K562 (cell line): ENCODE measurements around the gene HNF4A.

Source experiments
- ETV6 ChIP-seq, 3 experiments: fragments of 150-350 bp in 1 of 3; sonication (generic) in 1 of 3; formaldehyde crosslinking in 1 of 3; IDR thresholded peaks; 2 replicates each; pipeline versions ENCODE4 v1.6.1 to v1.8.0; 2014 to 2022; ENCODE audit warnings: borderline replicate concordance in 2 of 3, low read depth in 2 of 3, antibody characterized with exemption in 1 of 3, low read length in 1 of 3, mild to moderate bottlenecking in 1 of 3, missing genetic modification reagents in 1 of 3
- HLTF ChIP-seq: fragments of 450-650 bp; IDR thresholded peaks from 2 replicates; pipeline ENCODE4 v1.6.1; 2016
- JUND ChIP-seq, 2 experiments: IDR thresholded peaks; 2 replicates in 1 of 2; 3 replicates in 1 of 2; pipeline ENCODE4 v1.6.1; 2011; ENCODE audit warnings: borderline replicate concordance in 2 of 2, low read depth in 2 of 2, low read length in 2 of 2, improper control_type of control experiment in 1 of 2, missing biosample characterization in 1 of 2, missing genetic modification characterization in 1 of 2, missing genetic modification reagents in 1 of 2
- PHF21A ChIP-seq: fragments of 450-650 bp; IDR thresholded peaks from 2 replicates; pipeline ENCODE4 v1.6.1; 2017; ENCODE audit warnings: low read depth, borderline replicate concordance
- SAFB2 ChIP-seq: fragments of 200-400 bp; formaldehyde crosslinking; IDR thresholded peaks from 2 replicates; pipeline ENCODE4 v1.6.1; 2018; ENCODE audit warnings: borderline replicate concordance, low read length, low read depth, moderate library complexity; ENCODE audit not compliant: severe bottlenecking
- TF ChIP-seq, protein P1 (sequence below), 2 experiments: fragments of 150-350 bp in 1 of 2; IDR thresholded peaks; 2 replicates each; pipeline ENCODE4 v1.6.1; 2012 to 2016; ENCODE audit warnings: low read depth in 2 of 2, low read length in 2 of 2, mild to moderate bottlenecking in 1 of 2, moderate library complexity in 1 of 2
- TF ChIP-seq, protein P2 (sequence below): fragments of 450-650 bp; IDR thresholded peaks from 2 replicates; pipeline ENCODE4 v1.6.1; 2016; ENCODE audit warnings: antibody characterized with exemption

DNA sequence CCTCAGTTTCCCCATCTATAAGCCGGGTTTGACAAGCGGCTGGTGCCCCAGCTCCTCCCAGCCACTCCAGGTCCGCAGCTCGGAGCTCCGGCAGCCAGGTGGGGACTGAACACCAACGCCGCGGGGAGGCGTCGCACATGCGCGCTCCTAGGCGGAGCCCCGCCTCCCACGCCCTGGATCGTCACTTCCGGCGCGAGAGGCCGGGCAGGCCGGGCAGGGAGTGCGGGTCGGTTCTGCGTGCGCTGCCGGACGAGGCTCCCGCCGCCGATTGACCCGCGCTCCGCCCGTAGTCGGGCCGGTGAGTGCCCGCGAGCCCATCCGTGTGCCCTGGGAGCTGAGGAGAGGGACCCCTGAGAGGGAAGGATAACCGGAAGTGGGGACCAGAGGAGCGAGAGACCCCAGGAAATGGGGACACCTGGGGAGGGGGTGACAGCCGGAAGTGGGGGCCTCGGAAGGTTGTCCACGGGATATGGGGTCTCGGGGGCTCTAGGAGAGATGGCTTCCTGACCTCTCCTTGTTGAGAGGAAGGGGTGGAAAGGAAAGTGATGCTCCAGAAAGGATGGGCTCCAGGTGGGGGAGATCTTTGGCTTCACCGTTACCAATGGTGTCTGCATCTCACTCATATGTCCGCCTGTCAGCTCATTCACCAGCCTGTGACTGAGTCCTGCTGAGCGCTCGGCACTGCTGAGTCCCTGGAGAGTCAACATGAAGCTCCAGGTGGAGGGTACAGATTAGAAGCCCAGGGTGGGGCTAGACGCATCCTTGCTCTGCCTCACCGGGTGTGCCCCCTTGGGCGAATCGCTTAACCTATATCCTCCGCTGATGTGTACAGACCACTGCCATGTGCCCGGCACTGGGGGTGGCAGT is 120.4 kb downstream of the HNF4A start, which contains the start of gene TTPAL:
- TF ChIP-seq, protein P1, sequence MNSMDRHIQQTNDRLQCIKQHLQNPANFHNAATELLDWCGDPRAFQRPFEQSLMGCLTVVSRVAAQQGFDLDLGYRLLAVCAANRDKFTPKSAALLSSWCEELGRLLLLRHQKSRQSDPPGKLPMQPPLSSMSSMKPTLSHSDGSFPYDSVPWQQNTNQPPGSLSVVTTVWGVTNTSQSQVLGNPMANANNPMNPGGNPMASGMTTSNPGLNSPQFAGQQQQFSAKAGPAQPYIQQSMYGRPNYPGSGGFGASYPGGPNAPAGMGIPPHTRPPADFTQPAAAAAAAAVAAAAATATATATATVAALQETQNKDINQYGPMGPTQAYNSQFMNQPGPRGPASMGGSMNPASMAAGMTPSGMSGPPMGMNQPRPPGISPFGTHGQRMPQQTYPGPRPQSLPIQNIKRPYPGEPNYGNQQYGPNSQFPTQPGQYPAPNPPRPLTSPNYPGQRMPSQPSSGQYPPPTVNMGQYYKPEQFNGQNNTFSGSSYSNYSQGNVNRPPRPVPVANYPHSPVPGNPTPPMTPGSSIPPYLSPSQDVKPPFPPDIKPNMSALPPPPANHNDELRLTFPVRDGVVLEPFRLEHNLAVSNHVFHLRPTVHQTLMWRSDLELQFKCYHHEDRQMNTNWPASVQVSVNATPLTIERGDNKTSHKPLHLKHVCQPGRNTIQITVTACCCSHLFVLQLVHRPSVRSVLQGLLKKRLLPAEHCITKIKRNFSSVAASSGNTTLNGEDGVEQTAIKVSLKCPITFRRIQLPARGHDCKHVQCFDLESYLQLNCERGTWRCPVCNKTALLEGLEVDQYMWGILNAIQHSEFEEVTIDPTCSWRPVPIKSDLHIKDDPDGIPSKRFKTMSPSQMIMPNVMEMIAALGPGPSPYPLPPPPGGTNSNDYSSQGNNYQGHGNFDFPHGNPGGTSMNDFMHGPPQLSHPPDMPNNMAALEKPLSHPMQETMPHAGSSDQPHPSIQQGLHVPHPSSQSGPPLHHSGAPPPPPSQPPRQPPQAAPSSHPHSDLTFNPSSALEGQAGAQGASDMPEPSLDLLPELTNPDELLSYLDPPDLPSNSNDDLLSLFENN (IDR thresholded peaks at IDR 0.05; ENCODE audit: low read depth in 2 of 2, low read length in 2 of 2), result peak in 1 of 2 experiments; percentile 63; a peak in 2 of 4 replicates
- TF ChIP-seq SAFB2 (no peak), JUND (IDR thresholded peaks at IDR 0.05; ENCODE audit: borderline replicate concordance, low read depth, low read length) (peak; percentile 51; the same call in 1 of the 2 replicates), JUND (tag; IDR thresholded peaks at IDR 0.05; ENCODE audit: borderline replicate concordance, low read depth, low read length) (no peak; the same call in 2 of the 3 replicates), PHF21A (no peak), HLTF (0 out of 2 replicates have a peak, but pooled peaks have one; percentile 49), ETV6 (IDR thresholded peaks at IDR 0.05; ENCODE audit: borderline replicate concordance in 1 of 2, low read depth in 2 of 2, low read length in 1 of 2) (no peak), ETV6 (CRISPR knock-in tag; IDR thresholded peaks at IDR 0.05; ENCODE audit: borderline replicate concordance) (no peak)
- TF ChIP-seq, protein P2, sequence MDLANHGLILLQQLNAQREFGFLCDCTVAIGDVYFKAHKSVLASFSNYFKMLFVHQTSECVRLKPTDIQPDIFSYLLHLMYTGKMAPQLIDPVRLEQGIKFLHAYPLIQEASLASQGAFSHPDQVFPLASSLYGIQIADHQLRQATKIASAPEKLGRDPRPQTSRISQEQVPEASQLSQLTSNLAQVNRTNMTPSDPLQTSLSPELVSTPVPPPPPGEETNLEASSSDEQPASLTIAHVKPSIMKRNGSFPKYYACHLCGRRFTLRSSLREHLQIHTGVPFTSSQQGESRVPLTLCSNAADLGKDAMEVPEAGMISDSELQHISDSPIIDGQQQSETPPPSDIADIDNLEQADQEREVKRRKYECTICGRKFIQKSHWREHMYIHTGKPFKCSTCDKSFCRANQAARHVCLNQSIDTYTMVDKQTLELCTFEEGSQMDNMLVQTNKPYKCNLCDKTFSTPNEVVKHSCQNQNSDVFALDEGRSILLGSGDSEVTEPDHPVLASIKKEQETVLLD, result no peak
